ENCODE results near the gene CRCP. TPM values are rescaled to one million over a fixed set of nuclear protein-coding genes. Genes with fewer than 3 reads are reported as not detected.
"Not testable (repeated sequence)": the region's sequence is repeated elsewhere in the genome, so short reads cannot be mapped to it uniquely, and the experiment has no call there.

Gene CRCP
- 10 to 100 TPM; 30.8 to 33.7 TPM for total RNA-seq

DNA sequence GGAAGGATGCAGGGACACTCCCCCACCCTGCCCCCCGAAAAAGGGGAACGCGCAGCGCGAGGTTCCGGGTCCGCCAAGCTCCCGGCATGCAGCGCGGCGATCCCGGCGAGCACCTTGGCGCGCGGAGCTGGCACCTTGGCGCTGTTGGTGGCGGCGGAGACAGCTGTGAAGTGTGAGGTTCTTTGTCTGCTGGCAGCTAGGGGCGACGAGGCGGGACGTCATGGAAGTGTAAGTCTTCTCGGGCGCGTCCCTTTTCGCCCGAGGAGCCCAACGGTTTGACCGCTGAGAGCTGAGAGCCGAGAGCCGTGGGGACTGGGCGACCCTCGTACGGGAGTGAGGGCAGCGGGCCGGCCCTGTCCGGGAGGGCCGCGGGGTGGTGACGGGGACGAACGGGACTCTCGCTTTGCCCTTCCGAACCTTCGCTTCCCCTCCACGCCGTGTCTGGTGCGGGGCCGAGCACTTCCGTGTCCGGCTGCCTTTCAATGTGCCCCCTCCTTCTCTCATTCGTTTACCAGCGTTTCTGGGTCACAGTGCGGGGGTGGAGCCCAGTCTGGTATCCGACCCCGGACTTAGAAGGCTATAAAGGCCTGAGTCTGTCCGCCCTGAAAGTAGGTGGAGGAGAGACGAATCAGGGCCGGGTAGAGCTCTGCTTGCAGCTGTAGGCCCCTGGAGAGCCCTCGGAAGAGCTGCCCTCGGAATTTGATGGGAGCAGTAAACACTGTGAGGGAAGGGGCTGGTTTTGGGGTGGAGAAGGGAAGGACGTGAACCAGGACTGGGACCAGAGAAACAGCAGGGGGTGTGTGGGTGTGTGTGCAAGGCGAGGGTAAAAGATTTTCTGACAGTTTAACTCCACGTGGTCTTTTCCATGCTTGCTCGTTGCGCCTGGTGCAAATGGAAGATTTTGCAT, at the start of gene CRCP:
Gene CRCP (plus strand): TSS at position 105 of the 907 bp plus-strand sequence. CDS start 116 bp downstream, at position 221.
- ChIA-PET POLR2A (interaction anchor here (0.7 to 1.4 kb wide), 4 partner anchors 8 to 344 kb away, joined by 3 to 5 read pairs (median 4); no protein-coding TSS in a partner anchor), CTCF (no interaction called here)

DNA sequence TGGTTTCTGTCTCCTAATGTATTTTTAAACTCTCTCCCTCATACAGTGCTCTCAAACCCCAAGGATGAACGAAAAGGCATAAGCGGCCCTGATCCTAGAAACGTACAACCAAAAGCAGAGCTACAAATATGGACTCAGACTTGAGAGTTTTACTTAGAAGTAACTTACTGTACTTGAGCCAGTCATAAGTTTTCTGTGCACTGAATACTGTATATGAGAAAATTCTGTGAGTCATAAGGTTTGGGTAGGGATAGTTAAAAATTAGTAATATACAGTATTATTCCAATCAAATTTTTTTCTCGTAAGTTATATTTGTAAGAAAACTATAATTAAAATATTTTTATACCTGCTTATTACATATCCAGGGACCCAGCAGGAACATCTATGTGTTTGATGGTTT, 44.9 kb upstream of the CRCP start:
- CTCF ChIA-PET: interaction anchor here (0.8 kb wide), 1 partner anchor 722 kb away, joined by 3 read pairs; no protein-coding TSS in a partner anchor

DNA sequence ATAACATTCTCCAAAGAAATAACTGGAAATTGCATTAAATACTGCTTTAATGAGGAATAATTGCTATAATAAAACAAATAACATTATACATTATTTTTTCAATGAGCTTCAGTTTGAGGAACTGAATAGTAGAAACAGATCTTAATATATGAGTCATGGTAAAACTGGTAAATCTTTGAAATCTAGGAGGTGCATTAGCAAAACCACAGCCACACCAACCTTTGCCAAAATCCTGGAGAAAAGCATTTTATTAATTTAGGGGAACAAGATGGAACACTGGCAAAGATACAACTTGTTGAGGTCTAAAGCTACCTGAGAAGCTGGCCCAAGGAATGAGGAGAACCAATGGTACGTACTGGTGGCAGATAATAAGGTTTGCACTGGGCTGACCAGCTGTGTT, 44.4 kb upstream of the CRCP start:
- ChIA-PET POLR2A (no interaction called here), CTCF (interaction anchor here (0.8 to 1.3 kb wide), 2 partner anchors 14 to 721 kb away, joined by 3 read pairs; no protein-coding TSS in a partner anchor)

More for the DNA sequence above, 44.9 kb upstream of the CRCP start:
- POLR2A ChIA-PET: no interaction called here

DNA sequence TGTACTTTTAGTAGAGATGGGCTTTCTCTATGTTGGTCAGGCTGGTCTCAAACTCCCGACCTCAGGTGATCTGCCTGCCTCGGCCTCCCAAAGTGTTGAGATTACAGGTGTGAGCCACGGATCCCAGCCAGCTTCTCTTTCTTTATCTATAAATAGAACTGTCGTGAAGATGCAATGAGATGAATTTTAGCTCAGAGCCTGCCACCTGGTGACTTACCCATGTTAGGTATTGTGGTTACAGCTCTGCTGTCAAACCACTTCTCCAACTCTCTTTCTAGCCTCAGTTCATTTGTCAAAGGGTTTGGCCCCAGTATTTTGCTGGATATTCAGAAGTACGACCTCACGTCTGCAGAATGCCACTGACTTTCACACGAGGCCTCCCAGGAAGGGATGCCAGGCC, 42.4 kb upstream of the CRCP start:
- POLR2A ChIA-PET, CTCF ChIA-PET: not testable (repeated sequence)

DNA sequence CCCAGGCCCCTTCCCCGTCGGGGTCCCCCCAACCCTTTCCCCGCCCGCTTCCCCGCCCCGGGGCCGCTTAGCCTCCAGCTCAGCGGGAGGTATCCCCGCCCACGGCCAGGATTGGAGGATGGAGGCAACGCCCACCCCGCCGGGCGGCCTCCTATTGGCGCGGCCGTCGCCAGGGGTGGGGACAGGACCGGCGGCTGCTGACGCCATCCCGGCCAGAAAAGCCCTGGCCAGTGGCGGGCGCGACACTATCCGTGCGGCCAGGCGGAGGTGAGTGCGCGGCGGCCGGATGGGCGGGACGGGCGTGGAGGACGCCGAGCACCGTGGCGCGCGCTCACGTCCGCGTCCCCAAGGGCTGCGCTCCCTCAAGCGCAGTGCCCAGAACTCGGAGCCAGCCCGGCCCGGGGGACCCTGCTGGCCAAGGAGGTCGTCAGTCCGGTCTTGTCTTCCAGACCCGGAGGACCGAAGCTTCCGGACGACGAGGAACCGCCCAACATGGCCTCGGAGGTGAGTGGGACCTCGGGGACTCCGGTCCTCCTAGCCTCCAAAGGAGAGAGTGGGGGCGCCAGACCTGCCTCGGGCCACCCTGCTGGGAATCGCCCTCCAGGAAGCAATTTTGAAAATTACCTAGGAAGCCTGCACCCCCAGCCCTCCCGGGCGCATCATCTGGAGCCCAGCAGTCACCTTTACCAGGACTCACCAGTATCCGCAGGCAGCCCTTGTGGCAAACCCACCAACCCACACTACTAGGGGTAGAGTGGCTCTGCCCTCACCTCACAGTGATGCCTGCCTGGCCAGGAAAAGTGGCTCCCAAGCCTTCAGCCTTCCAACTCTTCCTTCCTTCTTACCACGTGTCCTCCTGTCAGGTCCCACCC, 38.8 kb upstream of the CRCP start, which contains the start of gene ASL:
Gene ASL (plus strand): TSS at position 230 of the 872 bp plus-strand sequence. CDS start 263 bp downstream, at position 493.
- POLR2A ChIA-PET: interaction anchor here (0.5 to 1.1 kb wide), 4 partner anchors 22 to 40 kb away, joined by 4 to 13 read pairs (median 4); partner anchors contain the start of gene CRCP
- CTCF ChIA-PET: no interaction called here

DNA sequence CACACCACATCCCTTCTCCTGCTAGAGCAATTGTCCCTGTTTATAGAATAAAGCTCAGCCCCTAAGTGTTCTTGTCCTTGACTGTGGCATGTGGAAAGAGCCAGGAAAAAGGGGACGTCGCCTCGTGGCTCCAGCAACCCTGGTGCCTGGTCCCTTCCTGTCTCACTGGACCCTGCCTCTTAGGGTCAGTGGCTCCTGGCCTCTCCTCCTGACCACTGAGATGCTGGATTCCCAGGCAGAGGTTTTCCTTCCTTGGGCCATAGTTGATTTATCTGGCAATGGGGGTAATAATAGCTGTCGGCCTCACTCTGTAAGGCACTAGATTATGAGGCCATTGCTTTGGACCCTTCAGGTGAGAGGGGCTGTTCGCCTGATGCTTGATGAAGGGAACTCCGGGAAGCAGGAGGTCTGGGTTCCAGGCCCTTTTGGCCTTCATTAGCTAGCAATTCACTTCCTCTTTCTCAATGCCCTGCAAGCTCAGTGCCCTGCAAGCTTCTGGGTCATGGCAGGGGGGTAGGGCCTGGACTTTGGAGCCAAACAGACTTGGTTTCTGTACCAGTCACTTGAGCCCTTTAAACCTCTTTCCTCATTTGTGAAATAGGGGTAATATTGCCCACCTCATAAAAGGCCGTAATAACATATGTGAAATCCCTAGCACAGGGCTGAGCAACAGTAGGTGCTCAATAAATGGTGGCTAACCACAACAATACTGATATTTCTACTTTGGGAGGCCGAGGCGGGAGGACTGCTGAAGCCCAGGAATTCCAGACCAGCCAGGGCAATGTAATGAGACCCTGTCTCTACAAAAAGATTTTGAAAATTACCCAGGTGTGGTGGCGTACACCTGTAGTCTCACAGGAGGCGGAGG, 38.0 kb upstream of the CRCP start:
- POLR2A ChIA-PET: interaction anchor here (0.5 to 0.6 kb wide), 4 partner anchors 31 to 129 kb away, joined by 3 to 5 read pairs (median 4); no protein-coding TSS in a partner anchor
- CTCF ChIA-PET: no interaction called here

DNA sequence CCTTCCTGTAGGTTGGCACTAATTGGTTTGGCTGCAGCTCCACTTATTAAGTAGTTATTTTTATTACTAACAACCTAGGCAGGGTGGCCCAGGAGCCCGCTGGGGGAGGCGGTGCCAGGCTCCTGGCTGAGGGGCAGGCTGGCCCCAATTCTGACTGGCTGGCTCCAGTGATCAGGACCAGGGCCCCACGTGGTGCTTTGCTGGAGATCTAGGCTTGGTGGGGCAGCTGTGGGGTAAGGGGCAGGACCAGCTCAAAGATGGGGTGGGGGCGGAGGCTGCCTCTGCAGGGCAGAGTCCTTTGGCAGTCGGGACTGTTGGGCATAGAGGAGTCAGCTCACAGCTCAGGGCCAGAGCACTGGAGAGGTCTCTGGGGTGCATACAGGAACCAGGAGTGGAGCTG, 36.6 kb upstream of the CRCP start:
- ChIA-PET POLR2A (interaction anchor here (0.6 kb wide), 1 partner anchor 349 kb away, joined by 4 read pairs; no protein-coding TSS in a partner anchor), CTCF (no interaction called here)

DNA sequence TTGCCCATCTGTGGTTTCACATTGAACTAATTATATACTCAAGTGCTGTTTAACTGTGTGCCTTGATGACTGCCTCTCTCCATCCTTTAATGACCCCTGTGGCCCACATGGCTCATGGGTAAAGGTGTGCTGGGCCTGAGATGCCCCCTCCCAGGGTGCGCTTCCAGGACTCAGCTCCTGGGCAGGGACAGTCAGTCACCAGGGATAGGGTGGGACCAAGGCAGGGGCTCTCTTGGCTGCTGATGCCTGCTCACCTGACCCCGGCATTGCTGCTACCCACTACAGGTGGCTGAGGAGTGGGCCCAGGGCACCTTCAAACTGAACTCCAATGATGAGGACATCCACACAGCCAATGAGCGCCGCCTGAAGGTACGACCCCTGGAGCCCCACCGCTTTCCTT, 32.6 kb upstream of the CRCP start:
- POLR2A ChIA-PET: no interaction called here
- CTCF ChIA-PET: no interaction called here

DNA sequence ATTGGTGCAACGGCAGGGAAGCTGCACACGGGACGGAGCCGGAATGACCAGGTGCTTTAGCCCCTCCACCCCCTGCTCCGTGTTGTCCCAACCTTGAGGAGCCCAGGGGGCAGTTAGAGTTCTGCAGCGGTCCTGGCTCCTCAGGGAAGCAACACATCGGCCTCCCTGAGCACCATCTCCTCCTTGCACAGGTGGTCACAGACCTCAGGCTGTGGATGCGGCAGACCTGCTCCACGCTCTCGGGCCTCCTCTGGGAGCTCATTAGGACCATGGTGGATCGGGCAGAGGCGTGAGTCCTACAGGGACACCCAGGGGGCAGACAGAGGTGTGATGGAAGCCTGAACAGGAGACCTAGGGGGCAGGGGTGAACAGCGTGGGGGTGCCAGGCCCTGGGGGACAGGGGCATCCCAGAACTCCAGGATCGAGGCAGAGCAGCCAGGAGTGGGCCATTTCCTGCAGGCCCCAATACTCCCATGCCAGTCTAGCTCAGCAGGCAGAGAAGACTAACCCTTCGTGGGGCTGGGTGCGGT, 31.7 kb upstream of the CRCP start:
- ChIA-PET CTCF (no interaction called here), POLR2A (no interaction called here)

DNA sequence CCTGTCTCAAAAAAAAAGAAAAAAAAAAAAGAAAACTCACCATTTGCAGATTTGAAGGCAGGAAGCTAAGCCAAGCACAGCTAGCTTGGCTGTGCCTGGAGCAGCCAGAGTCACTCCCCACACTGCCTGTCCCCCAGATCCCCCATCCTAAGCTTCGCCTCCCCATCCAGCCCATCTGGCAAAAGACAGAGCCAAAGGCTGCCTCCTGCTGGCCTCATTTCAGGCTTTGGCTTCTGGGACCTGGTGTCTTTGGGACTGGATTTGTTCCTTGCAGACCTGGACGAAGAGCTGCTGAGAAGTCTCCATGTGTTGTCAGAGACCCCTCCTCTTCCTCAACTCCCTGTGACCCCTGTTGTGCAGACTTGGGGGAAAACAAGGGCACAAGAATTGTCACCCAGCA, 31.0 kb upstream of the CRCP start:
- CTCF ChIA-PET: interaction anchor here (0.6 kb wide), 1 partner anchor 56 kb away, joined by 3 read pairs; no protein-coding TSS in a partner anchor
- POLR2A ChIA-PET: no interaction called here

DNA sequence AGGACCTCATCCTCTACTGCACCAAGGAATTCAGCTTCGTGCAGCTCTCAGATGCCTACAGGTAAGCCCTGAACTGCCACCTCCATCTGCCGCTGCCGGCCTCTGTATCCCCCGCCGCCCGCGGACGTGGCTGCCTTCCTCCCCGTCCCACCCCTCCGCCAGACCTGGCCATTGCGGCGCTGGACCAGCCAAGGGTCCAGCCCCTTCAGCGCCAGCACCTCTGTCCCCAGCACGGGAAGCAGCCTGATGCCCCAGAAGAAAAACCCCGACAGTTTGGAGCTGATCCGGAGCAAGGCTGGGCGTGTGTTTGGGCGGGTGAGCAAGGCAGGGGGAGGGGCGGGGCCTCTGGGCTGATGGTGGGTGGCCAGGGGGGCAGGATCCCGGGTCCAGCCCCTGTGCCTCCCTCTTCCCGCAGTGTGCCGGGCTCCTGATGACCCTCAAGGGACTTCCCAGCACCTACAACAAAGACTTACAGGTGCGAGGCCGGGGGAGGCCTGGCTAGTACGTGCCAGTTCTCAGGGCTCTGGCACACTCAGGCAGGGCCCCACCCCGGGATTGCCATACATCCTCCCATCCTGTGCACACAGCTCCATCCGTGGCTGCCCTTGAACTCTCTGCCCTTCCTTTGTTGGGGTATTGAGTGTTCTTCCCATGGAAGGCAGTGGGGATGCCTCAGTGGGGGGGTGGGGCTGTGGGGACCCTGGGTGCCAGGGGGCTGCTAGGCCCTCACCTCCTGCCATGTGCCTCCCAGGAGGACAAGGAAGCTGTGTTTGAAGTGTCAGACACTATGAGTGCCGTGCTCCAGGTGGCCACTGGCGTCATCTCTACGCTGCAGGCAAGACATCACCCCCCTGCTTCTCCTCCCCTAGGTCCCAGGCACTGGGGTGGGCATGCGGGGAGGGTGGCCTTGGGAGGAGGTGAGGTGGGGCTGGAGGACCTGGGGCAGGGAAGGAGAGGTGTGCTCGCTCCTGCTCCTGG, 25.5 kb upstream of the CRCP start:
- CTCF ChIA-PET: no interaction called here
- POLR2A ChIA-PET: no interaction called here

DNA sequence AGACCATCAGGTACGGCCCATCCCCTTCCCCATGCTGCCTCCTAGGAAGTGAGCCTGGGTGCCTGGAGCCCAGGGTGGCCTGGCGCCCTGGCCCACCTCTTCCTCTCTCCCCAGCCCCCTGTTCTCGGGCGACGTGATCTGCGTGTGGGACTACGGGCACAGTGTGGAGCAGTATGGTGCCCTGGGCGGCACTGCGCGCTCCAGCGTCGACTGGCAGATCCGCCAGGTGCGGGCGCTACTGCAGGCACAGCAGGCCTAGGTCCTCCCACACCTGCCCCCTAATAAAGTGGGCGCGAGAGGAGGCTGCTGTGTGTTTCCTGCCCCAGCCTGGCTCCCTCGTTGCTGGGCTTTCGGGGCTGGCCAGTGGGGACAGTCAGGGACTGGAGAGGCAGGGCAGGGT, 22.0 kb upstream of the CRCP start:
- ChIA-PET POLR2A (no interaction called here), CTCF (no interaction called here)

DNA sequence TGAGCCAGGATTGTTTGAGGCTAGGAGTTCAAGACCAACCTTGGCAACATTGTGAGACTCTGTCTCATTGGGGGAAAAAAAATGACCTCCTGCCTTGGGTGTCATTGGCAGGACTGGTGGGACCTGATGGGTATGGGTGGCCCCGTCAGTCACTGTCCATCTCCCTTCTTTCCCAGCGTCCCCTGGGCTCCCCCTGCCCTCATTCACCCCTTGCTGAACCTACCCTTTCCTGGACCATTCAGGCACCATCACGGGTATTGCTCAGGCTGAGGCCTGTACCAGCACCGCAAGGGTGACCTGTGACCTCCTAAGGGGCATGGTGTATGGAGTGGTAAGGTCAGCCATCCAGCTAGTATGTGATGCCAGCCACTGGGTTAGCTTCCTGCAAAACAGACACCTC, 19.6 kb upstream of the CRCP start:
- ChIA-PET POLR2A (interaction anchor here (0.5 kb wide), 1 partner anchor 15 kb away, joined by 8 read pairs; no protein-coding TSS in a partner anchor), CTCF (interaction anchor here (0.6 kb wide), 1 partner anchor 18 kb away, joined by 3 read pairs; no protein-coding TSS in a partner anchor)

DNA sequence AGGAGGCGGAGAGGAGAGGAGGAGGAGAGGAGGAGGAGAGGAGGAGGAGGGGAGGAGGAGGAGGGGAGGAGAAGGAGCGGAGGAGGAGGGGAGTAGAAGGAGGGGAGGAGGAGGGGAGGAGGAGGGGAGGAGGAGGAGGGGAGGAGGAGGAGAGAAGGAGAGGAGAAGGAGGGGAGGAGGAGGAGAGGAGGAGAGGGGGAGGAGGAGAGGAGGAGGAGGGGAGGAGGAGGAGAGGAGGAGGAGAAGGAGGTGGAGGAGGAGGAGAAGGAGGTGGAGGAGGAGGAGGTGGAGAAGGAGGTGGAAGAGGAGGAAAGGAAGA, 15.5 kb upstream of the CRCP start:
- ChIA-PET POLR2A (no interaction called here), CTCF (no interaction called here)

DNA sequence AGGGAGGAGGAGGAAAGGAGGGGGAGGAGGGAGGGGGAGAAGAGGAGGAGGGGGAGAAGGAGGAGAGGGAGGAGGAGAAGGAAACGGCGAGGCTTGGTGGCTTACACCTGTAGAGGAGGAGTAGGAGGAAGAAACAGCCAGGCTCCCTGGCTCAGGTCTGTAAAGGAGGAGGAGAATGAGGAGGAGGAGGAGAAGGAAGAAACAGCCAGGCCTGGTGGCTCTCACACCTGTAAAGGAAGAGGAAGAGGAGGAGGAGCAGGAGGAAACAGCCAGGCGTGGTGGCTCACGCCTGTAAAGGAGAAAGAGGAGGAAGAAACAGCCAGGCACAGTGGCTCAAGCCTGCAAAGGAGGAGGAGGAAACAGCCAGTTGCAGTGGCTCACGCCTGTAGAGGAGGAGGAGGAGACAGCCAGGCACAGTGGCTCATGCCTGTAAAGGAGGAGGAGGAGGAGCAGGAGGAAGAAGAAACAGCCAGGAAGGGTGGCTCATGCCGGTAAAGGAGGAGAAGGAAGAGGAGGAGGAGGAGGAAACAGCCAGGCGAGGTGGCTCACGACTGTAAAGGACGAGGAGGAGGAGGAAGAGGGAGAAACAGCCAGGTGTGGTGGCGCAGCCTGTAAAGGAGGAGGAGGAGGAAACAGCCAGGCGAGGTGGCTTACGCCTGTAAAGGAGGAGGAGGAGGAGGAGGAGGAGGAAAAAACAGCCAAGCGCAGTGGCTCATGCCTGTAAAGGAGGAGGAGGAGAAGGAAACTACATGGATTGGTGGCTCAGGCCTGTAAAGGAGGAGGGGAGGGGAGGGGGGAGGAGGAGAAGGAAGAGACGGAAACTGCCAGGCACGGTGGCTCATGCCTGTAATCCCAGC, 14.9 kb upstream of the CRCP start:
- POLR2A ChIA-PET: no interaction called here
- CTCF ChIA-PET: interaction anchor here (0.7 kb wide), 1 partner anchor 613 kb away, joined by 3 read pairs; no protein-coding TSS in a partner anchor

DNA sequence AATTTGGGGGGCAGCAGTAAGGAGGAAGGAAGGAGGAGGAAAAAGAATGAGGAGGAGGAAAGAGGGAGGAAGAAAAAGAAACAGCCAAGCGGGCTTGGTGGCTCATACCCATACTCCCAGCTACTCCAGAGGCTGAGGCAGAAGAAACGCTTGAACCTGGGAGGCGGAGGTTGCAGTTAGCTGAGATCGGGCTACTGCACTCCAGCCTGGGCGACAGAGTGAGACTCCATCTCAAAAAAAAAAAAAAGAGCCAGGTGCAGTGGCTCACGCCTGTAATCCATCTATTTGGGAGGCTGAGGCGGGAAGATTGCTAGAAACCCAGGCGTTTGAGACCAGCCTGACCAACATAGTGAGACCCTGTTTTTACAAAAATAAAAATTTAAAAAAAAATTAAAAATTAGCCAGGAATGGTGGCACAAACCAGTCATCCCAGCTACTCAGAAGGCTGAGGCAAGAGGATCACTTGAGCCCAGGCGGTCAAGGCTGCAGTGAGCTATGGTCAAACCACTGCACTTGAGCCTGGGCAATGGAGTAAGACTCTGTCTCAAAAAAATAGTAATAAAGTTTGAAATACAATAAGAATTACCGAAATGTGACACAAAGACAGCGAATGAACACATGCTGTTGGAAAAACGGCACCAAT, 14.1 kb upstream of the CRCP start:
- ChIA-PET CTCF (interaction anchor here (0.7 kb wide), 1 partner anchor 614 kb away, joined by 3 read pairs; no protein-coding TSS in a partner anchor), POLR2A (interaction anchor here (0.7 kb wide), 1 partner anchor 394 kb away, joined by 3 read pairs; no protein-coding TSS in a partner anchor)
